DND-41 (cell line): ENCODE results near the gene C5AR1.
"Not testable (repeated sequence)": the region's sequence is repeated elsewhere in the genome, so short reads cannot be mapped to it uniquely, and the experiment has no call there.

Source experiments
- ATAC-seq: fragments of 200-7000 bp; cut with Tn5 transposase; 3 replicates; pipeline ENCODE4 v1.9.1; 2021; ENCODE audit warnings: low read depth; ENCODE audit not compliant: insufficient read depth
- DNase-seq: peaks from one replicate; pipeline ENCODE4 v3.0.0-alpha.2; 2020
- H2AFZ ChIP-seq: 2 replicates; pipeline ENCODE4 v1.6.0; 2012; ENCODE audit warnings: low read depth, low read length
- H3K27ac ChIP-seq: 2 replicates; pipeline ENCODE4 v1.5.1; 2012; ENCODE audit warnings: low read length, inconsistent platforms
- H3K27me3 ChIP-seq: fragments of 200-600 bp; sonication (generic); 2 replicates; pipeline ENCODE4 v1.6.0; 2012; ENCODE audit warnings: low read length, mild to moderate bottlenecking, inconsistent platforms; ENCODE audit not compliant: insufficient read depth, poor library complexity
- H3K36me3 ChIP-seq: 2 replicates; pipeline ENCODE4 v1.5.1; 2012; ENCODE audit warnings: low read length, inconsistent platforms; ENCODE audit not compliant: insufficient read depth
- H3K4me1 ChIP-seq: 2 replicates; pipeline ENCODE4 v1.5.1; 2012; ENCODE audit warnings: mild to moderate bottlenecking, low read length; ENCODE audit not compliant: insufficient read depth
- H3K4me2 ChIP-seq: 2 replicates; pipeline ENCODE4 v1.6.0; 2012; ENCODE audit warnings: mild to moderate bottlenecking, moderate library complexity, low read length, inconsistent platforms; ENCODE audit not compliant: insufficient read depth
- H3K4me3 ChIP-seq, 2 experiments: fragments of 200-600 bp in 1 of 2; shearing (Covaris generic) in 1 of 2; 2 replicates each; pipeline ENCODE4 v1.5.1; 2012 to 2016; ENCODE audit warnings: inconsistent platforms in 2 of 2, low read length in 2 of 2, mild to moderate bottlenecking in 2 of 2, low read depth in 1 of 2, moderate library complexity in 1 of 2
- H3K79me2 ChIP-seq: 2 replicates; pipeline ENCODE4 v1.6.0; 2012; ENCODE audit warnings: low read length, inconsistent platforms; ENCODE audit not compliant: insufficient read depth
- H3K9ac ChIP-seq: 2 replicates; pipeline ENCODE4 v1.6.0; 2012; ENCODE audit warnings: low read depth, mild to moderate bottlenecking, inconsistent platforms, low read length, moderate library complexity
- H3K9me3 ChIP-seq: 2 replicates; pipeline ENCODE4 v1.5.1; 2012; ENCODE audit warnings: low read length, moderate library complexity, mild to moderate bottlenecking, inconsistent platforms; ENCODE audit not compliant: insufficient read depth, severe bottlenecking
- H4K20me1 ChIP-seq: 2 replicates; pipeline ENCODE4 v1.6.0; 2012; ENCODE audit warnings: low read length; ENCODE audit not compliant: insufficient read depth
- CTCF ChIP-seq: IDR thresholded peaks from 2 replicates; pipeline ENCODE4 v1.5.1; 2012; ENCODE audit warnings: borderline replicate concordance, low read length, moderate library complexity, mild to moderate bottlenecking; ENCODE audit not compliant: poor library complexity, severe bottlenecking; ENCODE audit errors: extremely low read depth
- EZH2 ChIP-seq: IDR thresholded peaks from 3 replicates; pipeline ENCODE4 v1.6.1; 2012; ENCODE audit warnings: borderline replicate concordance, low read depth, mild to moderate bottlenecking, moderate library complexity, low read length, inconsistent platforms; ENCODE audit not compliant: severe bottlenecking

C5AR1 gene

GRCh38 chr19:47275791-47276461, 33.7 kb upstream of the C5AR1 start:
- DNase-seq (no peak), ATAC-seq (no peak)
- H3K27me3 ChIP-seq: no peaks in the 10 kb centered on the region
- peaks cover 3% of the 10 kb centered on the region; the same call in 1 of the 2 replicates for H3K36me3 ChIP-seq
- H3K4me2 ChIP-seq: peak overlapping the region; percentile 73; the same call in 1 of the 2 replicates
- H3K27ac ChIP-seq: no peak overlapping the region
- no peak overlapping the region for H3K9ac ChIP-seq
- H3K79me2 ChIP-seq: peaks cover 3% of the 10 kb centered on the region; the same call in 1 of the 2 replicates
- H3K9me3 ChIP-seq: no peaks in the 10 kb centered on the region
- no peak overlapping the region; a peak in 1 of 4 replicates for H3K4me3 ChIP-seq
- H4K20me1 ChIP-seq: peaks cover 15% of the 10 kb centered on the region
- TF ChIP-seq CTCF: no peak
- no peak for TF ChIP-seq EZH2
- no peak overlapping the region for H2AFZ ChIP-seq
- peaks cover 25% of the 10 kb centered on the region for H3K4me1 ChIP-seq

- DNase-seq, H3K4me2 ChIP-seq, H3K36me3 ChIP-seq, H3K9me3 ChIP-seq, H3K9ac ChIP-seq, H3K79me2 ChIP-seq, H3K4me3 ChIP-seq, H2AFZ ChIP-seq, ATAC-seq, H3K27me3 ChIP-seq, H3K27ac ChIP-seq: not testable (repeated sequence)
- H4K20me1 ChIP-seq: peaks cover 15% of the 10 kb centered on the region
- H3K4me1 ChIP-seq: peaks cover 25% of the 10 kb centered on the region
These were observed 33.1 kb upstream of the C5AR1 start for GRCh38 chr19:47276513-47276912.

- TF ChIP-seq EZH2: no peak
- peak; percentile 66 for TF ChIP-seq CTCF
- H3K9me3 ChIP-seq: no peaks in the 10 kb centered on the region
- peaks cover 14% of the 10 kb centered on the region for H4K20me1 ChIP-seq
- H3K79me2 ChIP-seq: peaks cover 3% of the 10 kb centered on the region; the same call in 1 of the 2 replicates
- H3K4me1 ChIP-seq: peaks cover 4% of the 10 kb centered on the region
- no peaks in the 10 kb centered on the region for H3K27me3 ChIP-seq
- H3K9ac ChIP-seq: no peak overlapping the region
- H3K36me3 ChIP-seq: peaks cover 3% of the 10 kb centered on the region; the same call in 1 of the 2 replicates
- no peak overlapping the region for H3K27ac ChIP-seq
- DNase-seq: peak; percentile 63
- no peak overlapping the region for H3K4me3 ChIP-seq
- no peak overlapping the region for H3K4me2 ChIP-seq
- peak; percentile 67; the same call in 1 of the 3 replicates for ATAC-seq
- H2AFZ ChIP-seq: no peak overlapping the region
These were observed 29.4 kb upstream of the C5AR1 start for GRCh38 chr19:47280183-47280797.

GRCh38 chr19:47283405-47284059, 26.1 kb upstream of the C5AR1 start:
- Histone ChIP-seq H3K4me3 (no peak overlapping the region), H3K79me2 (no peaks in the 10 kb centered on the region), H3K27me3 (no peaks in the 10 kb centered on the region), H2AFZ (no peak overlapping the region), H3K36me3 (no peaks in the 10 kb centered on the region), H3K27ac (no peak overlapping the region), H4K20me1 (peaks cover 3% of the 10 kb centered on the region; the same call in 1 of the 2 replicates), H3K4me1 (no peaks in the 10 kb centered on the region), H3K4me2 (no peak overlapping the region), H3K9ac (no peak overlapping the region), H3K9me3 (no peaks in the 10 kb centered on the region)
- DNase-seq: no peak
- ATAC-seq: no peak
- TF ChIP-seq CTCF (no peak), EZH2 (no peak)
